SIG-M5 treated with dmso at 0.1 percent for 504 hours (cell line): ENCODE measurements around the gene DDX17.
"Not testable (repeated sequence)": the region's sequence is repeated elsewhere in the genome, so short reads cannot be mapped to it uniquely, and the experiment has no call there.

Experiments
- DNase-seq: peaks from one replicate; lab custom pipeline; 2025; ENCODE audit not compliant: unreplicated experiment; lab: John Stamatoyannopoulos, UW

Gene DDX17

GRCh38 chr22:38491707-38492348 lies 14.3 kb downstream of the DDX17 start:
- no peak for DNase-seq

GRCh38 chr22:38490915-38491314 lies 15.2 kb downstream of the DDX17 start:
- no peak for DNase-seq

- no peak for DNase-seq
These were observed 15.6 kb downstream of the DDX17 start for GRCh38 chr22:38490475-38490874.

GRCh38 chr22:38489561-38490145 lies 16.5 kb downstream of the DDX17 start:
- DNase-seq, result no peak

- no peak for DNase-seq
These were observed 17.0 kb downstream of the DDX17 start for GRCh38 chr22:38489142-38489541.

GRCh38 chr22:38487946-38488345 lies 18.2 kb downstream of the DDX17 start:
- no peak for DNase-seq

GRCh38 chr22:38485783-38486182 lies 20.3 kb downstream of the DDX17 start:
- no peak for DNase-seq

- no peak for DNase-seq
These were observed 21.9 kb downstream of the DDX17 start for GRCh38 chr22:38484244-38484643.

- no peak for DNase-seq
These were observed 23.3 kb downstream of the DDX17 start for GRCh38 chr22:38482662-38483308.

- no peak for DNase-seq
These were observed 24.2 kb downstream of the DDX17 start for GRCh38 chr22:38481871-38482332.

GRCh38 chr22:38481162-38481870 lies 24.8 kb downstream of the DDX17 start:
- no peak for DNase-seq

GRCh38 chr22:38479096-38479837 lies 26.8 kb downstream of the DDX17 start:
- DNase-seq, result no peak

- DNase-seq, result no peak
These were observed 28.5 kb downstream of the DDX17 start for GRCh38 chr22:38477585-38477984.

- no peak for DNase-seq
These were observed 32.0 kb downstream of the DDX17 start for GRCh38 chr22:38474003-38474607.

- no peak for DNase-seq
These were observed 34.9 kb downstream of the DDX17 start for GRCh38 chr22:38471237-38471636.

- DNase-seq, result not testable (repeated sequence)
These were observed 35.9 kb downstream of the DDX17 start for GRCh38 chr22:38470179-38470578.

- no peak for DNase-seq
These were observed 36.8 kb downstream of the DDX17 start for GRCh38 chr22:38469306-38469781.

GRCh38 chr22:38468443-38469305 lies 37.4 kb downstream of the DDX17 start:
- no peak for DNase-seq

- no peak for DNase-seq
These were observed 38.1 kb downstream of the DDX17 start, which contains the start of gene KDELR3 for GRCh38 chr22:38467904-38468442. TSS of gene KDELR3 (plus strand) at chr22:38468096. CDS start at chr22:38468234, 138 bp downstream.
